Stimulated activated CD8-positive, alpha-beta memory T cell treated with anti-CD3 and anti-CD28 coated beads, Interleukin-12 subunit alpha, Interleukin-12 subunit beta, amount 100 ng/mL, for 24 hours (primary cell): ENCODE data around the gene AQP10.
"Not testable (repeated sequence)": the region's sequence is repeated elsewhere in the genome, so short reads cannot be mapped to it uniquely, and the experiment has no call there.

ENCODE experiments used
- DNase-seq: peaks from one replicate; pipeline ENCODE4 v3.0.0-alpha.2; 2020; ENCODE audit errors: extremely low read depth

The AQP10 gene

GRCh38 chr1:154320882-154321608, at the start of gene AQP10:
AQP10 (plus strand) TSS chr1:154321093; CDS start chr1:154321156, 63 bp downstream.
- DNase-seq = no peak

DNA sequence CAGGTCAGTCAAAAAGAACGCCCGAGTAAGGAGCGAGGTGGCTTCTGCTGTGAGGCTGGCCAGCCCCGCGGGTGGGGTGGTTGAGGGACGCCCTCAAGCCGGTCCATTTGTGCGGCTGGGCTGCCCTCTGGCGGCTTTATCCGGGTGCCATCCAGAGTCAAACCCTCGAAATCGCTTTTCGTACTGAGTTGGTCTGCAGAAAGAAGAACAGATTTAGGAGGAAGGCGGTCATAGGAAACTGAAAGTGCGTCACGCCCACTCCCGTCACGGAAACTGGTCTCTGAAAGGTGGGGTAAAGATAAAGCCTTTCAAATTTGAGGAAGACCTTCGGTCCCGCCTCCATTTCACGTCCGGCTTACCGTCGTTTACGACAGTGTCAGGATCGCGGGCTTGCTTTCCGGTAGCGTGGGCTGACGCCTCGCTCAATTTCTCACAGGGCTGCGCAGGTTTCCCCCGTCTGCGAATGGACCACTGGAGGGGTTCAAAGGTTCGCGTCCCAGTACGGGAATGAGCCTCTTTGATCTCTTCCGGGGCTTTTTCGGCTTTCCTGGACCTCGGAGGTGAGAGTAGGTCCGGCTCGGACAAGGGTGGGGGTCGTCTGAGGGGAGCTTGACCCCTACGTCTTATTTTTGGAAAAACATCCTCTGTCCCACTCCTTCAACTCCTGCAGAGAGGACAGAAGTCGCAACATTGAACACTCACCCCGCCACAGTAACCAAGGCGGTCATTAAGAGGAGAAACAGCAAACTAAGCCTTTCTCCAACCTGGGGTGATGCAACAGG, 48.5 kb upstream of the AQP10 start, which contains the start of gene HAX1:
TSS of gene HAX1 (plus strand) at position 413 of the 782 bp plus-strand sequence. CDS start at position 508, 95 bp downstream.
- peak; percentile 92 for DNase-seq

DNA sequence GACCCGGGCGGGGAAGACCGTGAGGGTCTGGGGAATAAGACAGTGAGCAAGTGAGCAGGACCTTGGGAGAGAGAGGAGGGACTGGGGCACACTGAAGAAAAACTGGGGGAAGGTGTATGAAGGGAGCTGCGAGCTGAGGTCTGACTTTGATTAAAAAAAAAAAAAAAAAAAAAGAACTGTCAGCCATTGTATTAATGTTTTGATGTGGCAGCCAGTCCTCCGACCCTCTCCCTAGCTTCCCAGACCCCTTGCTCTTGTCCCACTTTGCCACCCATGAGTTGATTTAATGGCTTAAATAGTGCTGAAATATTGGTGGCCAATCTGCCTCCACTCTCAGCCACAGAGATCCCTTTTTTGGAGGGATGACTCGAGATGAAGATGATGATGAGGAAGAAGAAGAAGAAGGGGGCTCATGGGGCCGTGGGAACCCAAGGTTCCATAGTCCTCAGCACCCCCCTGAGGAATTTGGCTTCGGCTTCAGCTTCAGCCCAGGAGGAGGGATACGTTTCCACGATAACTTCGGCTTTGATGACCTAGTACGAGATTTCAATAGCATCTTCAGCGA, 47.8 kb upstream of the AQP10 start:
- DNase-seq = no peak

- no peak for DNase-seq
Measured at GRCh38 chr1:154276797-154277196, 44.1 kb upstream of the AQP10 start.

DNA sequence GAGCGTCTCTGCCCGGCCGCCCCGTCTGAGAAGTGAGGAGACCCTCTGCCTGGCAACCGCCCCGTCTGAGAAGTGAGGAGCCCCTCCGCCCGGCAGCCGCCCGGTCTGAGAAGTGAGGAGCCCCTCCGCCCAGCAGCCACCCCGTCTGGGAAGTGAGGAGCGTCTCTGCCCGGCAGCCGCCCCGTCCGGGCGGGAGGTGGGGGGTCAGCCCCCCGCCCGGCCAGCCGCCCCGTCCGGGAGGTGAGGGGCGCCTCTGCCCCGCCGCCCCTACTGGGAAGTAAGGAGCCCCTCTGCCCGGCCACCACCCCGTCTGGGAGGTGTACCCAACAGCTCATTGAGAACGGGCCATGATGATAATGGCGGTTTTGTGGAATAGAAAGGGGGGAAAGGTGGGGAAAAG, 33.3 kb upstream of the AQP10 start:
- not testable (repeated sequence) for DNase-seq

DNA sequence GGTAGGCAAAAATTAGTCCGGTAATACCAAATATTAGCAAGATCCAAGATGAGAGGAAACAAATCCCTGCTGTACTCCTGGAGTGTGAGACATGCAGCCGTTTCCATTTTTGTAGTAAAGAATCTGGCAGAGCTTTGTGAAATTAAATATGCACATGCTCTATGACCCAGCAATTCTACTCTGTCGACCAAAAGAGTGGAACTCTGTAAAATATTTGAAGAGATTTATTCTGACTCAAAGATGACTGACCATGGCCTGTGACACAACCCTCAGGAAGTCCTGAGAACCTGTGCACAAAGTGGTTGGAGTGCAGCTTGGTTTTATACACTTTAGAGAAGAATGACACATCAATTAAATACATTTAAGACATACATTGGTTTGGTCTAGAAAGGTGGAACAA, 32.2 kb upstream of the AQP10 start:
- DNase-seq = no peak

DNA sequence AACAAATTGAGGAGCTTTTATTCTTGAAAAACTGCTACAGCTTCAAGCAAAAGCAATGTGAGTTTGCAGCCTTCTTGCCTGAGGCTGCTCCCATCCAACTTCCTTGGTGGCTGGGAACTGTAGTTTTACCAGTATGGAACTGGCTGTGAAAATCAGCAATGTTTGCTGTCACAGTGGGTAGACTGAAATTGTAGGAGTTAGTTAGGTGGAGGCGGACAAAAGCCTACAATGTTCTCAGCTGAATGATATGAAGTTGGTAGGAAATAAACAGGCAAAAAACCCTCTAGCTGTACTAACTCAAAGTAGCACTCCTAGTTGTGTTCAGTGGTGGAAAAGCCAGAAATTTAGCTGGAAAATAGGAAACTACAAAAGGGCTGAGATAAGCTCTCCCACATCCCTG, 30.0 kb upstream of the AQP10 start:
- DNase-seq = no peak

DNA sequence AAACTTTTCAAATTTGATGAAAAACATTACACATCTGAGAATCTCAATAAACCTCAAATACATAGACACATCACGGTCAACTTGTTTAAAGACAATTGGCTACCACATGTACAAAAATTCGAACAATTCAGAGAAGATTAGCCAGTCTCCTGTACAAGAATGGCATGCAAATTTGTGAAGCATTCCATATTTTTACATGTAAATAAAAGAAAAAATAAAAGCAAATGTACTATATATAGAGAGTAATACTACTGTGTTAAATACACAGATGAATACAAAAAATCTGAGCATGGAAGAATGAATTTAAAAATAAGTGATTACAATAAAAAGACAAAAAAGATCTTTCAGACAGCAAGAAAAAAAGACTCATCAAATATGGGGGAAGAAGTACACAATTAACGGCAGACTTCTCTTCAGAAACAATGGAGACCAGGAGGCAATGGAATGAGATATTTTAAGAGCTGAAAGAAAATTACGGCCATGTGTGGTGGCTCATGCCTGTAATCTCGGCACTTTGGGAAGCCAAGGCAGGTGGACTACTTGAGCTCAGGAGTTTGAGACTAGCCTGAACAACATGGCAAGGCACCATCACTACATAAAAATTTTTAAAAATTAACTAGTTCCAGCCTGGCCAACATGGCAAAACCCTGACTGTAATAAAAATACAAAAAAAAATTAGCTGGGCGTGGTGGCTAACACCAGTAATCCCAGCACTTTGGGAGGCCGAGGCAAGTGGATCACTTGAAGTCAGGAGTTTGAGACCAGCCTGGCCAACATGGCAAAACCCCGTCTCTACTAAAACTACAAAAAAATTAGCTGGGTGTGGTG, 25.3 kb upstream of the AQP10 start:
- no peak for DNase-seq

GRCh38 chr1:154301582-154301981, 19.3 kb upstream of the AQP10 start:
- no peak for DNase-seq

DNA sequence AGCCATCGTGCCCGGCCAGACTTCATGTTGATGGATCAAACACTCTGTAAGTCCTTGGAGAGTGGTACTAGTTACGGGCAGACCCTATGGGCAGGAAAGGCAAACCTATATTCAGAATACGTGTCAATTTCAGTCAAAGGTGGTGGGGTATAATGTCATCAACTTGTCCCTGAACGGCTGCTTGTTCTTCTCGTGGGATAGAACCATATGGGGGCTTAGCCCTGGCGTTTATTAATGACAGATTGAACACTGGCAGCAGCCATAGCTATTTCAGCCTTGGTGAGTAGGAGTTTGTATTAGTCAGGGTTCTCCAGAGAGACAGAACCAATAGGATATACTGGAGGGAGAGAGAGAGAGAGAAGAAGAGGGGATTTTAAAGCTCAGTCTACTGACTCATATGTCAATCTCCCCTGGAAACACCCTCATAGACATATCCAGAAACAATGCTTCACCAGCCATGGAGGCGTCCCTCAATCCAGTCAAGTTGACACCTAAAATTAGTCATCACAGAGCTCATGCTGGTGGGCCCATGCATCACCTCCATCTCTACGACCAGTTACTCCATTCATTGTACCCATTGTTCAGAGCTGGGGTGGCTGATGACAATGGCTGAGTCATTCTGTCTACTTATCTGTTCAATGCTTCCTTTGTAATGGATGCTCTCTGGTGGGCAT, 16.1 kb upstream of the AQP10 start:
- no peak for DNase-seq

DNA sequence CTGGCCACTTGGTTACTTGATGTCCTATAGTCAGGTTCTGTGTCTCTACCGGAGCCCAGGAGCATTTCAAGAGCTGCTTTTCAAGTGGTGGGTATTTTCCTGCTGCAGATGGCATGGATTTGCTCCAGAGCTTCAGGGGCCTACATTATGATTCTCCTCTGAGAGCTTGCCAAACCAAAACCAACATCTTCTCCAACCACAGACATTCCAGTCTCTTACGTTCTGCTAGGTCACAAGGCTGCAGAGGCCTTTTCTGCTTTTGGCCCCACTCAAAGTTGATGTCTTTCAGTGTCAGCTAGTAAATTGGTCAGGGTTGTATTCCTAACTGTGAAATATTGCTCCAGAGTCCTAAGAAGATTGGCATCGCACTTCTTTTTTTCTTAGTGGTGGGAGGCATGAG, 14.7 kb upstream of the AQP10 start:
- DNase-seq = no peak

- DNase-seq = not testable (repeated sequence)
Measured at GRCh38 chr1:154307670-154308270, 13.1 kb upstream of the AQP10 start.

DNA sequence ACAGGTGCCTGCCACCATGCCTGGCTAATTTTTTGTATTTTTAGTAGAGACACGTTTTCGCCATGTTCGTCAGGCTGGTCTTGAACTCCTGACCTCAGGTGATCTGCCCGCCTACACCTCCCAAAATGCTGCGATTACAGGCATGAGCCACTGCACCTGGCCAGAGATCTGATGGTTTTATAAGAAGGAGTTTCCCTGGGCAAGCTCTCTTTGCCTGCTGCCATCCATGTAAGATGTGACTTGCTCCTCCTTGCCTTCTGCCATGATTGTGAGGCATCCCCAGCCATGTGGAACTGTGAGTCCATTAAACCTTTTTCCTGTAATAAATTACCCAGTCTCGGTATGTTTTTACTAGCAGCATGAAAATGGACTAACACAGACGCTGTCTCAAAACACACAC, 11.8 kb upstream of the AQP10 start:
- not testable (repeated sequence) for DNase-seq

- not testable (repeated sequence) for DNase-seq
Measured at GRCh38 chr1:154312229-154313065, 8.4 kb upstream of the AQP10 start.

DNA sequence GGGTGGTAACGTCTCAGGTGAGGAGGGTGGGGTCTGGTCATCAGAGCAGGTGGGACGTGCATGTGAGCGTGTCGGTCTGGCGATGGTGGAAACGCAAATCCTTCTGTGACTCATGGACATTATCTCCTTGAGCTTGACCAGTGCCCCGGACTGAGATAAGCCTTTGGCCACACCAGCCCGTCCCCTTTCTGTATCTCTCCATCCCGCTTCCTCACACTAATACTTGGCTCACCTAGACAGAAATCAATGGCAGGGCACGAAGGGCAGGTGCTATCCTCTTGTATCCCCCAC, 7.9 kb upstream of the AQP10 start:
- DNase-seq = no peak

- not testable (repeated sequence) for DNase-seq
Measured at GRCh38 chr1:154314226-154314625, 6.7 kb upstream of the AQP10 start.

- DNase-seq = no peak
Measured at GRCh38 chr1:154316704-154317103, 4.2 kb upstream of the AQP10 start.

DNA sequence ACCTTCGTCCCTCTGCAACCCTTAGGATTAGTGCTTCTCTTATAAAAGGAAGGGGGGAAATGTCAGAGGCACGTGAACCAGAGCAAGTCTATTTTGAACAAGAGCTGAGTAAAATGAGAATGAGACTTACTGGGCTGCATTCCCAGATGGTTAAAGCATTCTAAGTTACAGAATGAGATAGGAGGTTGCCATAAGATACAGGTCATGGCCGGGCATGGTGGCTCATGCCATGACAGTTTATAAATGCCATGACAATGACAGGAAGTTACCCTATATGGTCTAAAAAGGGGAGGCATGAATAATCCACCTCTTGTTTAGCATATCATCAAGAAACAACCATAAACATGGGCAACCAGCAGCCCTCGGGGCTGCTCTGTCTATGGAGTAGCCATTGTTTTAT, 2.5 kb upstream of the AQP10 start:
- no peak for DNase-seq

DNA sequence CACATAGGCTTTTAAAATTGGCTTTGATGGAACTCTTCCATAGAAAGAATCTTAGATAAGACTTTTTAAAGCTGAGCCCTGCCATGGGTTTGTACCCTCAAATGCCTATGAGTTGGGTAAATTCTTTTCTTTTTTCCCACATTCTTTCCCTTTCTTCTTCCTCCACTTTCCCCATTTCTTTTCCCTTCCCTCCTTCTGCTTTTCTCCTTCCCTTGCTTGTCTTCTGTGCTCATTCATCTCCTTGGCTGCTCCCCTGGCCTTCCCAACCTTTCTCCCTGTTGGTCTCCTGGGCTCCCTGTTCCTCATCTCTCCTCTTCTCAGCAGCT, 679 bp downstream of the AQP10 start:
- DNase-seq = not testable (repeated sequence)

DNA sequence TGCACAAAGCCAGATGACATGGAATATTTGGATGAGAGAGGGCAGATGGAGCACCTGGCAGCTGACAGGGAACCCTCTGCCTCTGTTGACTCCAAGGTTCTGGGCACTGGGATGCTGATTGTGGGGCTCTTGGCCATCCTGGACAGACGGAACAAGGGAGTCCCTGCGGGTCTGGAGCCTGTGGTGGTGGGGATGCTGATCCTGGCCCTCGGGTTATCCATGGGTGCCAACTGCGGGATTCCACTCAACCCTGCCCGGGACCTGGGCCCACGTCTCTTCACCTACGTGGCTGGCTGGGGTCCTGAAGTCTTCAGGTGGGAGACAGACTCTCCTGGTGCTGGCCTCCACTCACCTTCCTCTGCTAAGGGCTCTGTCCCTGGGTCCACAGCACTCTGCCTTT, 2.6 kb downstream of the AQP10 start:
- no peak for DNase-seq
